GM06990 (cell line): ENCODE data around the gene NXPH1.

Experiments used
- DNase-seq: peaks from one replicate; pipeline ENCODE4 v3.0.0-alpha.2; 2011; ENCODE audit not compliant: insufficient read length; ENCODE audit errors: extremely low read depth
- H3K27me3 ChIP-seq: replicated peaks from 2 replicates; pipeline ENCODE4 v1.6.0; 2011; ENCODE audit warnings: low read length; ENCODE audit not compliant: control insufficient read depth, insufficient read depth
- H3K36me3 ChIP-seq: 2 replicates; pipeline ENCODE4 v1.5.1; 2011; ENCODE audit warnings: low read length; ENCODE audit not compliant: control insufficient read depth, insufficient read depth
- H3K4me3 ChIP-seq: replicated peaks from 2 replicates; pipeline ENCODE4 v1.5.1; 2011; ENCODE audit warnings: low read depth, mild to moderate bottlenecking, control low read depth, low read length
- TF ChIP-seq, protein P1 (sequence below): IDR thresholded peaks from 2 replicates; pipeline ENCODE4 v1.5.1; 2011; ENCODE audit warnings: low read length, control low read depth, mild to moderate bottlenecking, inconsistent platforms; ENCODE audit not compliant: insufficient read depth, poor library complexity, severe bottlenecking

NXPH1 gene

DNA sequence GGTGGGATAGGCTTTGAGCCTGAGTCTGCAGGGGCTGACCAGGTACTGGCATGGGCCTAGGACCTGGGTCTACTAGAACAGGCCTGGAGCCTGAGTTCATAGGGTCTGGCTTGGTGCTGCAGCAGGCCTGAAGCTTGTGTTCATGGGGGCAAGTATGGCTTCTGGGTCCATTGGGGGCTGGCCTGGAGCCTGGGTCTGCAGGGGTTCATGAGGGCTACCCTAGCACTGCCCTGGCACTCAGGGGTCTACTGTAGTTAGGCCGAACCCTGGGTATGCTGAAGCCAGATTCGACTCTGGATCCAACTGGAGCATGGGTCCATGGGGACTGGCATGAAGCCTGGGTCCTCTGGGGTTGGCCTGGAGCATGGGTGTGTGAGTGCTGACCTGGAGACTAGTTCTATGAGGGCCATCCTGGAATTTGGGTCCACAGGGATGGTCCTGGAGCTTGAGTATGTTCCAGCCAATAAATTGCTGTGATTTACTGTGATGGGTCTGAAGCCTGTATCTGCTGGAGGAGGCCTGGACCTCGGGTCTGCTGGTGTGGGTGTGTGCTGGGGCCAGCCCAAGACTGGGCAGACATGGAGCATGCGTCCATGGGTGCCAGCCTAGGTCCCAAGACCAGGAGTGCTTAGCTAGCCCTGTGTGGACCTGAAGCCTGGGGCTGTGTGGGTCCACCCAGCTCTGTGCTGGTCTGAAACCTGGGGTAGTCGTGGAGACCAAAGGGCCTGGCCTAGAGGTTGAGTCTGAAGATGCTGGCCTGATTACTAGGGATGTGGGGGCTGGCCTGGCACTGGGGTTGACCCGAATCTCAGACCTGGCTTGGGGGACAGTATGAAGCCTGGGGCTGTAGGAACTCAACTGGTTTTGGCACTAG is 235.5 kb downstream of the NXPH1 start:
- no peak overlapping the region for H3K4me3 ChIP-seq
- no peaks in the 10 kb centered on the region for H3K27me3 ChIP-seq
- H3K36me3 ChIP-seq: no peaks in the 10 kb centered on the region
- TF ChIP-seq, protein P1, sequence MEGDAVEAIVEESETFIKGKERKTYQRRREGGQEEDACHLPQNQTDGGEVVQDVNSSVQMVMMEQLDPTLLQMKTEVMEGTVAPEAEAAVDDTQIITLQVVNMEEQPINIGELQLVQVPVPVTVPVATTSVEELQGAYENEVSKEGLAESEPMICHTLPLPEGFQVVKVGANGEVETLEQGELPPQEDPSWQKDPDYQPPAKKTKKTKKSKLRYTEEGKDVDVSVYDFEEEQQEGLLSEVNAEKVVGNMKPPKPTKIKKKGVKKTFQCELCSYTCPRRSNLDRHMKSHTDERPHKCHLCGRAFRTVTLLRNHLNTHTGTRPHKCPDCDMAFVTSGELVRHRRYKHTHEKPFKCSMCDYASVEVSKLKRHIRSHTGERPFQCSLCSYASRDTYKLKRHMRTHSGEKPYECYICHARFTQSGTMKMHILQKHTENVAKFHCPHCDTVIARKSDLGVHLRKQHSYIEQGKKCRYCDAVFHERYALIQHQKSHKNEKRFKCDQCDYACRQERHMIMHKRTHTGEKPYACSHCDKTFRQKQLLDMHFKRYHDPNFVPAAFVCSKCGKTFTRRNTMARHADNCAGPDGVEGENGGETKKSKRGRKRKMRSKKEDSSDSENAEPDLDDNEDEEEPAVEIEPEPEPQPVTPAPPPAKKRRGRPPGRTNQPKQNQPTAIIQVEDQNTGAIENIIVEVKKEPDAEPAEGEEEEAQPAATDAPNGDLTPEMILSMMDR: no peak
- no peak for DNase-seq

DNA sequence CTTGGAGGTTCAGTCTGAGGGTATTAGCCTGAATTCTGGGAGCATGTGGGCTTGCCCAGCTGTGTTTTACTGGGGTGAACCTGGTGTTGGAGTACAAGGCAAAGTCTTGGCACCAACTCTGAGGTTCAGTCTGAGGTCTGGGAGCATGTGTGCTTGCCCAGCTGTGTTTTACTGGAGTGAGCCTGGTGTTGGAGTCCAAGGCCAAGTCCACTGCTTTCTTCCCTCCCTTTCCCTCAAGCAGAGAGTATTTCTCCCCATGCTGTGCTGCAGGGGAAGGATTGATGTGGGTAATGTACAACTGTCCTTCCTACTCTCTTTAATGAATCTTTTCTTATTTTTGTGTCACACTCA is 236.1 kb downstream of the NXPH1 start:
- DNase-seq: no peak
- H3K27me3 ChIP-seq: no peaks in the 10 kb centered on the region
- TF ChIP-seq, protein P1: no peak

DNA sequence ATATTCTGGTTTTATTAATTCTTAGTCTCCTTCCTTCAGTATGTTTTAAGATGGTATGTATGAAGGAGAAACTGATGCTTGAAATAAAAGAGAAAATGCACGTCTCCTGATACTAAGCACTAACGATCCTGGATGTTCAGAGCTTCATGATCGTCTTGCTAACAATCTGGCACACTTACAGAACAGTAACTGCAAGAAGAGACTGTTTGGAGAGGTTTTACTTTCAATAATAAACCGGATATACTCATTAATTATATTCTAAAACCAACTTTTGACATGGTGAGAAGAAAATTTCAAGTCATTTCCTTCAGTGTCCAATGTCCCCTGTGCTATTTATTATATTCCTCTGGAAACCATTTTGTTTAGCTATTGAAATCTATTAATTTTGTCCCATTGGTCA is 251.0 kb downstream of the NXPH1 start:
- no peaks in the 10 kb centered on the region for H3K27me3 ChIP-seq
- DNase-seq: no peak
- H3K36me3 ChIP-seq: no peaks in the 10 kb centered on the region
- TF ChIP-seq, protein P1: no peak
- no peak overlapping the region for H3K4me3 ChIP-seq

More for the DNA sequence above, 236.1 kb downstream of the NXPH1 start:
- Histone ChIP-seq H3K4me3 (no peak overlapping the region), H3K36me3 (no peaks in the 10 kb centered on the region)

DNA sequence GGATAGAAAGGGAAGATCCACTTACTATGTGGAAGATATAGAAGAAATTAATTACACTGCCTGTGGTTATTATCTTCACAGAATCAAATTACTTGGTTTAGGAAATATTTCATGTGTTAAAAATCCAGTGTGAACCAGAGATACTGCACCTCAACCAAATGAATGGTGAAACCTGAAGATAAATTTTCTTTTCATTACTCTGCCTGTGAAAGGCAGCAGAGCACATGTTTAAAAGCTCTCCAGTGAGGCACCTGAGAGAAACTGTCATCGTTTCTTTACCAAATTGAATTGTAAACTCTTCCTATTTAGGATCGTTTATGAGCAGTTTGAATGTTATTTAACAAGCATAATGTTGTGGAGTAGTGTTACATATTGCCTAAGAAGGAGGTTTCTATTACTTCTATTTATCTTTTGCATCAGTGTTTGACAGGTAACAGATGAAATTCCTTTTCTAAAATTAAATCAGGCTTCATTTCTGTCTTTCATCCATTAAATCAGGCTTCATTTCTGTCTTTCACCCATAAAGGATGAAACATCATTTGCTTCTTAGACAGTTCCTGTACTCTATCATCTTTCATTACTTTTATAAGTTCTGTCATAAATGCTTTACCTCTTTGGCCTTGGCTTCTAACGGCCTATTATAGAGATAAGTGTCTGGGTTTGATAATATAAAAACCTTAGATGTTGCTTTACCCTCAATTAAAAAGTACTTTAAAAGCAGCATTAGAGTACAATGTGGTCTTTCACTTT is 266.6 kb downstream of the NXPH1 start:
- H3K4me3 ChIP-seq: no peak overlapping the region
- no peaks in the 10 kb centered on the region for H3K27me3 ChIP-seq
- TF ChIP-seq, protein P1: no peak
- DNase-seq: no peak
- H3K36me3 ChIP-seq: no peaks in the 10 kb centered on the region

DNA sequence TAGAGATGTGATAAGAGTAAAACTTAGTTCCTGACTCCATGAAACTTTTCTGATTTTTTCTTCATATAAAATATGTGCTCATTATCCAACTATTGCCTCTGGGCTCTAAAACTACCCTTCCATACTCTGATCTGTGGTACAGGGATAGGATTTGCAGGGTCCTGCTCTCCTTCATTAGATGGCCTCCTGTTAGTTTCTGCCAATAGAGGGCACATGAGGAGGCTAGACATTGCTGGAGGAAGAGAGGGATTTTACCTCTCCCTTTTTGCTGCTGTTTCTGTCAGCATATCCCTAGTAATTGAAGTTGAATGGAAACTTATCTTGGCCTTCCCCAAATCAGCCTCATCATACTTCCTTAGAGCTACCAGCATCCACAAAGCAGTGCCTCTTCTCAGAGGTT is 269.4 kb downstream of the NXPH1 start:
- Histone ChIP-seq H3K4me3 (no peak overlapping the region), H3K27me3 (no peaks in the 10 kb centered on the region), H3K36me3 (no peaks in the 10 kb centered on the region)
- TF ChIP-seq, protein P1: peak; percentile 8
- no peak for DNase-seq
